Karpas-422 (cell line): ENCODE results near the gene PLS3. TPM values are rescaled to one million over a fixed set of nuclear protein-coding genes. Genes with fewer than 3 reads are reported as not detected.
A peak's percentile ranks its signal among the peaks of the same experiment; 100 is the strongest.

Experiments used
- DNase-seq: peaks from one replicate; pipeline ENCODE4 v3.0.0-alpha.2; 2015
- H2AFZ ChIP-seq: fragments of 200-600 bp; sonication (generic); 2 replicates; pipeline ENCODE4 v1.6.1; 2014; ENCODE audit warnings: antibody characterized with exemption, low read length, mixed read lengths
- H3K27ac ChIP-seq: fragments of 200-600 bp; sonication (generic); 2 replicates; pipeline ENCODE4 v1.5.1; 2014; ENCODE audit warnings: mild to moderate bottlenecking, low read length, moderate library complexity
- H3K27me3 ChIP-seq: fragments of 200-600 bp; sonication (generic); 2 replicates; pipeline ENCODE4 v1.6.1; 2014; ENCODE audit warnings: low read length, mixed read lengths
- H3K36me3 ChIP-seq: fragments of 200-600 bp; sonication (generic); 2 replicates; pipeline ENCODE4 v1.6.1; 2014; ENCODE audit warnings: low read length, mixed read lengths; ENCODE audit not compliant: insufficient read depth
- H3K4me1 ChIP-seq: fragments of 200-600 bp; sonication (generic); 2 replicates; pipeline ENCODE4 v1.6.1; 2014; ENCODE audit warnings: mild to moderate bottlenecking, low read length, mixed read lengths
- H3K4me2 ChIP-seq: fragments of 200-600 bp; sonication (generic); 2 replicates; pipeline ENCODE4 v1.6.1; 2014; ENCODE audit warnings: low read length, low read depth, mild to moderate bottlenecking; ENCODE audit not compliant: poor library complexity, severe bottlenecking
- H3K4me3 ChIP-seq: fragments of 200-600 bp; sonication (generic); 2 replicates; pipeline ENCODE4 v1.5.1; 2014; ENCODE audit warnings: mild to moderate bottlenecking, antibody characterized with exemption, low read length, mixed read lengths
- H3K79me2 ChIP-seq: fragments of 200-600 bp; sonication (generic); 2 replicates; pipeline ENCODE4 v1.6.1; 2014; ENCODE audit warnings: mild to moderate bottlenecking, low read length, mixed read lengths
- H3K9ac ChIP-seq: fragments of 200-600 bp; sonication (generic); 2 replicates; pipeline ENCODE4 v1.6.0; 2014; ENCODE audit warnings: low read length
- H3K9me2 ChIP-seq: fragments of 200-600 bp; sonication (generic), shearing (Covaris generic); replicated peaks from 2 replicates; pipeline ENCODE4 v1.6.0; 2014; ENCODE audit warnings: mild to moderate bottlenecking, low read length, moderate library complexity; ENCODE audit not compliant: insufficient read depth
- H3K9me3 ChIP-seq: fragments of 300-700, 200-600 bp; sonication (generic); 2 replicates; pipeline ENCODE4 v1.6.1; 2014; ENCODE audit warnings: low read length, mixed read lengths
- H4K20me1 ChIP-seq: fragments of 200-600 bp; sonication (generic); 2 replicates; pipeline ENCODE4 v1.6.1; 2014; ENCODE audit warnings: mild to moderate bottlenecking, antibody characterized with exemption, low read length, low read depth; ENCODE audit not compliant: insufficient read depth
- total RNA-seq: library from RNA; depleted of rRNA; stranded (reverse); fragments of >200 nt; shearing (Covaris generic); gene quantifications from 2 replicates; pipeline ENCODE4 v1.2.3, GENCODE V29; 2014; ENCODE audit warnings: low replicate concordance

The PLS3 gene
- total RNA-seq, 1 experiment from 2014 or later = not detected

DNA sequence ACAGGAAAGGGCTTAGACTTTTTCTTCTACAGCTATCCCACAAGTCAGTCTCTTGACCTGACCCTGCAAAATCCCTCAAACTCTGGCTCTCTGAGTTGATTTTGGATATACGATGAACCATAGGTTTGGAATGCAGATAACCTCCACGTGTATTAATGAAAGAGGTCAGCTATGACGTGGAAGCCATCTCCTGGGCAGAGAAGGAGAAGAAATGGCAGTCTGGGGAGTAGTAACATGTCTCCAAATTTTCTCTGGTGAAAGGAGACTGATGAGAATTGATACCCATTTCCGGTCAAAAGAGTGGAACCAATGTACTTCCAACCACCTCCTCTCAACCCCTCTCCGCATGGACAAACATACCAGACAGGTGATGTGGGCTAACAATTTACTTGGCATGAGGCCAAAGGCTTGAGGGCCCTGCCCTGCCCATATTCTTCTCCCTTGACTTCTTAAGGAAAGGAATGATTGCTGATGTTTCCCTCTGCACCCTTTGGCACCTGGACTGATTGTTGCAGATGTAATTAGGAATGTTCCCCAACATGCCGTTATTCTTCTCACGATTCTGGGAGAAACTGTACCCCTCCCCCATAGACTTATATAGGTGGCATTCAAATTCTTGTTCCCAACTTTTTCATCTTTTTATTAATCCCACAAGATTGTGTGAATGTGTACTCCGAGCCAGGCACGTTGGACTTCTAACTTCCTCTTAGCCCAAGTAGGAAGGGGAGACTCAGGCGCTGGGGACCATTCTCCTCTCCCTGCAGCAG is 580 bp upstream of the PLS3 start:
- no peak overlapping the region for H3K4me3 ChIP-seq
- DNase-seq = no peak
- no peaks in the 10 kb centered on the region for H3K36me3 ChIP-seq
- H3K9ac ChIP-seq = no peak overlapping the region
- H3K9me2 ChIP-seq = no peaks in the 10 kb centered on the region
- no peak overlapping the region for H3K27ac ChIP-seq
- H4K20me1 ChIP-seq = no peaks in the 10 kb centered on the region
- no peaks in the 10 kb centered on the region for H3K27me3 ChIP-seq
- H3K79me2 ChIP-seq = no peaks in the 10 kb centered on the region
- H3K4me2 ChIP-seq = no peak overlapping the region
- no peaks in the 10 kb centered on the region for H3K9me3 ChIP-seq
- no peak overlapping the region for H2AFZ ChIP-seq
- no peaks in the 10 kb centered on the region for H3K4me1 ChIP-seq

DNA sequence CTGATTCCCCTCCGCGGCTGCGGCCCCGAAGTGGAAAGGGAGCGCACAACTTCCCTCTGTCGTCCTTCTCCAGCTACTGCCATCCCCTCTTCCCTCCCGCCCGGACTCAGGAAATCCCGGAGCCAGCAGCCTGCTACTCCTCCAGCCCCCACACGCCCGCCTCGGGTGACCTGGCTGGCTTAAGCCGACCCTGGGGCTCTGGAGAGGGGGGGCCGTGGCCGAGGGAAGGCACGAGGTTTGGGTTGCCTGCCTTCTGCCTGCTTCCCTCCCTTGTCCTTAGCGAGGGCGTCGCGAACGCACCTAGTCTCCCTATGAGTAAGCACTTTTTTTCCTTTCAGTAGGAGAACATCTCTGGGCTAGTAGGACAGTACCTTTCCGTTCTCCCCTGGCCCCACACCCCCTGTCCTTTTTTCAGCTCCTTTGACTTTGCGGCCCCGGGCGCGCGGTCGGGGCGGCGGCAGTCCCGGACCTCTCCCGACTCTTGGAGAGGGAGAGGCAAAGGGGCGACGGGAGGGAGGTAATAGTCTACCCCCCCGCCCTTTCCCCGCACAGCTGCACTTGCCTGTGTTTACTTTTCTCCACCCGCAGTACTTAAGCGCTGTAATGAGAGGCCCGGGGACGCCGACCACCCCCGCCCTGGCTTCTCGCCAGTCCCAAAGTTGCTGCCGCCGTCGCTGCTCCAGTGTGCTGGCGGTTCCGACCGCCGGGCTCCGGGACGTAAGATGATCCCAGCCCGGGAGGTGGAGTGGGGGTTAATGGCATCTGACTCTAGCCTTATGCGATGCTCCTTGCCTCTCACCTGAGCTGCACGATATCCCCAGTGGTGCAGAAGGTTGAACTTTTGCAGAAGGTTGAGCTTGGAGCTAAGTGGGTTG is 868 bp downstream of the PLS3 start:
- H2AFZ ChIP-seq = no peak overlapping the region
- no peaks in the 10 kb centered on the region for H3K36me3 ChIP-seq
- H3K4me3 ChIP-seq = no peak overlapping the region
- H3K27ac ChIP-seq = no peak overlapping the region
- no peaks in the 10 kb centered on the region for H4K20me1 ChIP-seq
- no peaks in the 10 kb centered on the region for H3K9me2 ChIP-seq
- no peak overlapping the region for H3K9ac ChIP-seq
- H3K9me3 ChIP-seq = no peaks in the 10 kb centered on the region
- H3K4me2 ChIP-seq = no peak overlapping the region
- no peaks in the 10 kb centered on the region for H3K79me2 ChIP-seq
- H3K27me3 ChIP-seq = no peaks in the 10 kb centered on the region
- H3K4me1 ChIP-seq = no peaks in the 10 kb centered on the region
- no peak for DNase-seq

DNA sequence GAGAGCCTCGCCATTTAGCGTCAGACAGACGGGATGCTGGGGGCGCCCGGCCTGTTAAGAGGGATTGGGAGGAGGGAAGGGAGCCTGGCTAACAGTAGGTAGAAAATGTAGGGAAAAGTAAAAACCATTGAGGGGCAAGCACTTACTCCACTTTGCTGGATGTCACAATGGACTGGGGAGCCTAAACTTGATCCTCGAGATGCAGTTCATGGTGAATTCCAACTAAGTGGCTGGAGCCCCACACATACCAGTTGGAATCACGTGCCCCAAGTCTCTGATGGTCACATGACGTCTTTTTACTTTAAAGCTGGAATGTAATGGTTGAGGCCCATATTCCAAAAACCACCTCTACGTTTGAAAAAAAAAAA is 1.5 kb downstream of the PLS3 start:
- no peaks in the 10 kb centered on the region for H3K27me3 ChIP-seq
- H3K36me3 ChIP-seq = no peaks in the 10 kb centered on the region
- H3K9ac ChIP-seq = no peak overlapping the region
- no peak for DNase-seq
- H4K20me1 ChIP-seq = no peaks in the 10 kb centered on the region
- H3K4me3 ChIP-seq = no peak overlapping the region
- no peaks in the 10 kb centered on the region for H3K9me3 ChIP-seq
- H3K9me2 ChIP-seq = no peaks in the 10 kb centered on the region
- H3K4me1 ChIP-seq = no peaks in the 10 kb centered on the region
- no peak overlapping the region for H3K4me2 ChIP-seq
- no peaks in the 10 kb centered on the region for H3K79me2 ChIP-seq
- no peak overlapping the region for H3K27ac ChIP-seq
- H2AFZ ChIP-seq = no peak overlapping the region

DNA sequence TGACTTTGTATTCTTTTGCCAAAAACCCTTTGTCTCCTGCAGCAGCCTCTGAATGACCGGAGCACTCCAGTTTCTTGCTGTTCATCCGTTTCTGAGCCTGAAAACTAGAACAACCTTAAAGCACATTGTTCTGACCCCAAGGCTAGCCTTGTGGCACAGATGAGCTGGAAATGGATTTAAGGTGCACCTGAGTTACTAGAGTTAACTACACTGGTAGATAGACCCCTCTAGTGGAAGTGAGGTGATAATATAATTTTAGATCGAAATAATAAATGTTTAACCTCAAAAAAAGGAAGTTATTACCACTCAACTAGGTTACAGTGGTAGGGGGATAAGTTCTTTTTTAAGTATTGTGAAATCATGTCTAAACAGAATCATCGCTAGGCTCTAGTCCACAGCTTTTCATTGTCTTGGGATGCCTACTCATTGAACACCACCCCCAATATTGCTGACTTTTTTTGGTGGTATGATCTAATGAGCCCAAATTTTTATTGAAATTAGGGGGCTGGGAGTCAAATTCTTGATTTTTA is 2.7 kb downstream of the PLS3 start:
- Histone ChIP-seq H3K36me3 (no peaks in the 10 kb centered on the region), H3K9ac (no peak overlapping the region), H3K27ac (no peak overlapping the region), H3K4me1 (no peaks in the 10 kb centered on the region), H3K27me3 (no peaks in the 10 kb centered on the region), H4K20me1 (no peaks in the 10 kb centered on the region), H3K9me3 (no peaks in the 10 kb centered on the region), H3K4me2 (no peak overlapping the region), H2AFZ (no peak overlapping the region), H3K79me2 (no peaks in the 10 kb centered on the region), H3K4me3 (no peak overlapping the region), H3K9me2 (no peaks in the 10 kb centered on the region)
- peak; percentile 42 for DNase-seq

DNA sequence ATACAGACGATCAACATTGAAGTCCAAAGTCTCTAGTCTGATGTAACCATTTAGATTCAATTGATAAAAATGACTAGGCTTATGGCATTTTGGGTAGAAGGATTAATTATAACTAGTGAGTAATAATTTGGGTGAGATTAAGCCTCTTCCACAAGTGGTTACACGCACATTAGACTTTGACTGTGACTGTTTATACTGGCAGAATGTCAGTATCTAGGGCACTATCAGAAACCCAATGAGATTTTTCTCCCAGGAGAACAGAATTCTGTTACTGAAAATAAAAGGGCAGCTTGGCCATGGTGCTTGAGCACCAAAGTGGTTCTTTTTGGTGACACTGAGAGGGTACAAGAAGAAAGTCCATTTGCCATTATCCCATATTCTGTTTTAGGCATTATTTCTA is 3.3 kb downstream of the PLS3 start:
- H3K9ac ChIP-seq = no peak overlapping the region
- H3K79me2 ChIP-seq = no peaks in the 10 kb centered on the region
- no peaks in the 10 kb centered on the region for H3K4me1 ChIP-seq
- H3K4me3 ChIP-seq = no peak overlapping the region
- no peaks in the 10 kb centered on the region for H3K9me3 ChIP-seq
- no peaks in the 10 kb centered on the region for H3K27me3 ChIP-seq
- H3K9me2 ChIP-seq = no peaks in the 10 kb centered on the region
- H3K27ac ChIP-seq = no peak overlapping the region
- no peaks in the 10 kb centered on the region for H4K20me1 ChIP-seq
- H3K4me2 ChIP-seq = no peak overlapping the region
- no peaks in the 10 kb centered on the region for H3K36me3 ChIP-seq
- DNase-seq = no peak
- no peak overlapping the region for H2AFZ ChIP-seq

DNA sequence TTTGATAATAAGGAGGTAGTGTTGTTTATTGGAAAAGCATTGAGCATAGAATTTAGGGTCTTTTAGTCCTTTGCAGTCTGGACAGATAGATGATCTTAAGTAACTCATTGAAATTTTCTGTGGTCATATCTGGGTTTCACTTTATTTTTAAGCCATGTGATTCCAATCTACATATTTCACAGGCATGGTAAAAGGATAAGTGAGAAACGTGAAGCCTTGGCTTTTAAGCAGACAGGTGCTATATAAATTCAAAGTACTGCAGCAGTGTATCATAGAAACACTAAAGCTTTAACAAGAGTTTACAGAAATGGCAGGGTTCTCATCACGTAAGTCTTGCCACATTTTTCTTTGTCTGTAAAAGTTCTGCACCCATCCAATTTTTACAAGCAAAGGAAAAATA is 4.9 kb downstream of the PLS3 start:
- Histone ChIP-seq H3K4me3 (no peak overlapping the region), H3K27ac (no peak overlapping the region), H3K9me2 (no peaks in the 10 kb centered on the region), H3K4me2 (no peak overlapping the region), H3K4me1 (no peaks in the 10 kb centered on the region), H3K36me3 (no peaks in the 10 kb centered on the region), H3K9me3 (no peaks in the 10 kb centered on the region), H3K79me2 (no peaks in the 10 kb centered on the region), H3K9ac (no peak overlapping the region), H4K20me1 (no peaks in the 10 kb centered on the region), H3K27me3 (no peaks in the 10 kb centered on the region), H2AFZ (no peak overlapping the region)
- DNase-seq = no peak

DNA sequence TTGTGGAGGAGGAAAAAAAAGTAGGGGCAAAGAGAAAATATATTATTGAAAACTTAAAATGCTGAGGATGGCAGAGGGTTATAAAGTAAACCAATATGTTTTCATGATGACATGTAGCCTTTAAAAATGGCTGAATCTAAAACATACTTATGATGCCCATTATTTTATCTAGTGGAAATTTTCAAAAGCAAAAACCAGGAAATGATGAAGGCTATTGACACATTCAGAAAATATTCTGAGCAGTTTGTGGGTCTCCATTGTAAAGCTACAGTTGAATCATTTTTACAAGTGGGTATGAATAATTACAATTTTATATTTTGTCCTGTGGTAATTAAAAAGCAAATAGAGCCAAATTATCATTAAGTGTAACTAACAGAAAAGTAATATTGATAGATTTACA is 10.7 kb downstream of the PLS3 start:
- H2AFZ ChIP-seq = no peak overlapping the region
- DNase-seq = no peak

DNA sequence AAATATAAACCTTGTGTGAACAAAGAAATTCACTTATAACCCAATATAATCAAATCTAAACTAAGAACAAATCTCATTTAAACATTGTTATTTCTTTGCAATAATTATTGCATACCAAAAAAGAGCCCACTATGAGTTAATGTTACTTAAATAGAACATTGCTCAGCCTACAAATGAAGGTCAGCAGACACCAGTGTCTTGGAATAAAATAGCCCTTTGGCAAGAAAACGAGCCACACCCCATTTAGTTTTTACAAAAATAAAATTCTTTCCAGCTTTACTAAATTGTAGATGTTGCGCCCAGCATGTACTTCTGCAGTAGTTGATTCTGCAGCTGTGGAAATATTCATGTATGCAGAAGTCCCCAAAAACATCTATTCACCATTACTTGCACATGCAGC is 12.2 kb downstream of the PLS3 start:
- H3K9me2 ChIP-seq = no peaks in the 10 kb centered on the region
- no peak overlapping the region for H3K4me2 ChIP-seq
- no peak overlapping the region for H3K27ac ChIP-seq
- H3K36me3 ChIP-seq = no peaks in the 10 kb centered on the region
- H3K9ac ChIP-seq = no peak overlapping the region
- no peak overlapping the region for H2AFZ ChIP-seq
- no peaks in the 10 kb centered on the region for H3K27me3 ChIP-seq
- H4K20me1 ChIP-seq = no peaks in the 10 kb centered on the region
- no peaks in the 10 kb centered on the region for H3K4me1 ChIP-seq
- no peaks in the 10 kb centered on the region for H3K9me3 ChIP-seq
- no peak overlapping the region for H3K4me3 ChIP-seq
- no peaks in the 10 kb centered on the region for H3K79me2 ChIP-seq
- DNase-seq = no peak

More for the DNA sequence above, 10.7 kb downstream of the PLS3 start:
- Histone ChIP-seq H3K27me3 (no peaks in the 10 kb centered on the region), H3K36me3 (no peaks in the 10 kb centered on the region), H3K4me1 (no peaks in the 10 kb centered on the region), H3K79me2 (no peaks in the 10 kb centered on the region), H4K20me1 (no peaks in the 10 kb centered on the region), H3K9me2 (no peaks in the 10 kb centered on the region), H3K4me2 (no peak overlapping the region), H3K9me3 (no peaks in the 10 kb centered on the region), H3K27ac (no peak overlapping the region), H3K4me3 (no peak overlapping the region), H3K9ac (no peak overlapping the region)
